Activated B cell treated with CpG ODN at 0.5 μM for 24 hours (primary cell): ENCODE measurements around the gene HERC4. TPM values are rescaled to one million over a fixed set of nuclear protein-coding genes. Genes with fewer than 3 reads are reported as not detected.

ENCODE experiments used
- ATAC-seq: fragments of 200-7000 bp; cut with Tn5 transposase; one replicate; pipeline ENCODE4 v1.10.0; 2021; ENCODE audit warnings: low read depth, mild to moderate bottlenecking, moderate library complexity
- CTCF ChIA-PET: fragments of 350-600 bp; sonication (Branson Sonifier 250); formaldehyde crosslinking; loops from one replicate; lab custom pipeline; 2021; ENCODE audit warnings: antibody characterized with exemption; lab: Charles Lee
- POLR2A ChIA-PET: fragments of 350-600 bp; sonication (Branson Sonifier 250); formaldehyde crosslinking; loops from one replicate; lab custom pipeline; 2021; ENCODE audit warnings: antibody characterized with exemption; lab: Charles Lee
- DNase-seq: peaks from one replicate; pipeline ENCODE4 v3.0.0; 2022
- H3K27ac Mint-ChIP-seq: one replicate; pipeline ENCODE4 v1.8.0; 2020; ENCODE audit warnings: mixed read lengths
- H3K27me3 Mint-ChIP-seq: one replicate; pipeline ENCODE4 v1.8.0; 2021; ENCODE audit warnings: mixed read lengths
- H3K36me3 Mint-ChIP-seq: one replicate; pipeline ENCODE4 v1.8.0; 2021; ENCODE audit warnings: low read depth, mixed read lengths
- H3K4me1 Mint-ChIP-seq: one replicate; pipeline ENCODE4 v1.8.0; 2021; ENCODE audit warnings: mixed read lengths
- H3K4me3 Mint-ChIP-seq: one replicate; pipeline ENCODE4 v1.8.0; 2020; ENCODE audit warnings: mild to moderate bottlenecking, mixed read lengths
- H3K9me3 Mint-ChIP-seq: one replicate; pipeline ENCODE4 v1.8.0; 2020; ENCODE audit warnings: mixed read lengths
- intact Hi-C: fragments of 100-400 bp; cut with micrococcal nuclease; formaldehyde crosslinking; loops from one replicate; pipeline ENCODE4 v1.15.1; 2024
- total RNA-seq: library from RNA; stranded (reverse); gene quantifications from 2 replicates; pipeline ENCODE4 v1.2.3, GENCODE V29; 2022
- TF ChIP-seq, protein P1 (sequence below): fragments of 200-600 bp; IDR thresholded peaks from one replicate; pipeline ENCODE4 v1.8.0; 2022; ENCODE audit warnings: antibody characterized with exemption, mild to moderate bottlenecking

HERC4 gene
- total RNA-seq, 1 donor from 2014 or later, result 84.2 TPM

DNA sequence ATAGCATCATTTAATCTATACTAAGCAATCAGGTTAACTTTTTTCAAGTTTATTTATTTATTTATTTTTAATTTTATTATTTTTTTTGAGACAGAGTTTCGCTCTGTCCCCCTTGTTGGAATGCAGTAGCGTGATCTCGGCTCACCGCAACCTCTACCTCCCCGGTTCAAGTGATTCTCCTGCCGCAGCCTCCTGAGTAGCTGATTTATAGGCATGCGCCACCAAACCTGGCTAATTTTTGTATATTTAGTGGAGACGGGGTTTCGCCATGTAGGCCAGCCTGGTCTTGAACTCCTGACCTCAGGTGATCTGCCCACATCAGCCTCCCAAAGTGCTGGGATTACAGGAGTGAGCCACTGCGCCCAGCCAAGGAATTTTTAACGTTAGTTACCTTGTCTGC, 33.6 kb upstream of the HERC4 start:
- intact Hi-C loops, result no loop called here
- POLR2A ChIA-PET, result no interaction called here
- DNase-seq (no peak), ATAC-seq (no peak)
- Mint-ChIP-seq H3K9me3 (no peaks in the 10 kb centered on the region), H3K27ac (no peak overlapping the region), H3K4me1 (no peaks in the 10 kb centered on the region), H3K4me3 (no peak overlapping the region), H3K36me3 (no peaks in the 10 kb centered on the region), H3K27me3 (peaks cover 6% of the 10 kb centered on the region)
- CTCF ChIA-PET, result no interaction called here
- TF ChIP-seq, protein P1, sequence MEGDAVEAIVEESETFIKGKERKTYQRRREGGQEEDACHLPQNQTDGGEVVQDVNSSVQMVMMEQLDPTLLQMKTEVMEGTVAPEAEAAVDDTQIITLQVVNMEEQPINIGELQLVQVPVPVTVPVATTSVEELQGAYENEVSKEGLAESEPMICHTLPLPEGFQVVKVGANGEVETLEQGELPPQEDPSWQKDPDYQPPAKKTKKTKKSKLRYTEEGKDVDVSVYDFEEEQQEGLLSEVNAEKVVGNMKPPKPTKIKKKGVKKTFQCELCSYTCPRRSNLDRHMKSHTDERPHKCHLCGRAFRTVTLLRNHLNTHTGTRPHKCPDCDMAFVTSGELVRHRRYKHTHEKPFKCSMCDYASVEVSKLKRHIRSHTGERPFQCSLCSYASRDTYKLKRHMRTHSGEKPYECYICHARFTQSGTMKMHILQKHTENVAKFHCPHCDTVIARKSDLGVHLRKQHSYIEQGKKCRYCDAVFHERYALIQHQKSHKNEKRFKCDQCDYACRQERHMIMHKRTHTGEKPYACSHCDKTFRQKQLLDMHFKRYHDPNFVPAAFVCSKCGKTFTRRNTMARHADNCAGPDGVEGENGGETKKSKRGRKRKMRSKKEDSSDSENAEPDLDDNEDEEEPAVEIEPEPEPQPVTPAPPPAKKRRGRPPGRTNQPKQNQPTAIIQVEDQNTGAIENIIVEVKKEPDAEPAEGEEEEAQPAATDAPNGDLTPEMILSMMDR, result no peak

DNA sequence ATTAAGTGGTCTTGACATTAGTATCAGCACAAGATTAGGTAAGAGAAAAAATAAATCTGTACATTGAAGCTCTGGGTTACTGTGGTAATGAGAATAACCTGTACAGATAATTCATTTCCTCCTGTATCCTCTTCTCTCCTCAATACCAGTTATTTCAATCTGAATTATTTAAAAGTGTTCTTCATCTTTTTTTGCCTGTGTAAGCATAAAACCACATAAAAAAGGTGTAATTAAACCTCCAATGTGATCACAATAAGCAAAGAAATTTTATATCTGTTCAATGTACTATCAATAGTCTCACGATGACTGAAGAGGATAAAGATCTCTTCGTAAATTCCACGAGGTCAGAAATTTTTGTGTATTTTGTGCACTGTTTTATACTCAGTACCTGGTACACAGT, 33.0 kb upstream of the HERC4 start:
- intact Hi-C loops, result no loop called here
- H3K4me3 Mint-ChIP-seq, result no peak overlapping the region
- TF ChIP-seq, protein P1, result no peak
- no peaks in the 10 kb centered on the region for H3K9me3 Mint-ChIP-seq
- no peaks in the 10 kb centered on the region for H3K36me3 Mint-ChIP-seq
- DNase-seq (no peak), ATAC-seq (no peak)
- CTCF ChIA-PET, result no interaction called here
- H3K27ac Mint-ChIP-seq, result no peak overlapping the region
- H3K4me1 Mint-ChIP-seq, result no peaks in the 10 kb centered on the region
- peaks cover 6% of the 10 kb centered on the region for H3K27me3 Mint-ChIP-seq
- POLR2A ChIA-PET, result no interaction called here

DNA sequence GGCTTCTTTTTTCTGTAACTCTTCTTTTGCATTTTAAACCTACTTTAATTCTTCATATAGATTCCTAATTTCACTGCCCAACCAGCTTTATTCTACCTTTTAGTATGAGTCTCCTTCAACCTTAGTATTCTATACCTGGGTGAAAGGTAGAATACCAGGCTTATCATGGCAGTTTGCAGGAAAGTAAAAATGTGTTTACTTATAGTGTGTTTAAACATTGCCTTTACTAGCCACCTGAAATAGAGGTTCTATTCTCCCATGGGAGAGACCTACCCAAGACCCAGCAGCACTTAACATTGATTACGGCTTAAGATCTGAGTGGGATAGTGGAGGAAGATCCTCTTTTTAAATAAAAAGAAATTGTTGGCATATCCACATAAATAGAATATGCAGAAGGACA, 32.6 kb upstream of the HERC4 start:
- ChIA-PET CTCF (no interaction called here), POLR2A (no interaction called here)
- no peak overlapping the region for H3K27ac Mint-ChIP-seq
- intact Hi-C loops, result no loop called here
- H3K27me3 Mint-ChIP-seq, result peaks cover 6% of the 10 kb centered on the region
- DNase-seq (no peak), ATAC-seq (no peak)
- no peak overlapping the region for H3K4me3 Mint-ChIP-seq
- H3K4me1 Mint-ChIP-seq, result no peaks in the 10 kb centered on the region
- TF ChIP-seq, protein P1, result no peak
- H3K9me3 Mint-ChIP-seq, result no peaks in the 10 kb centered on the region
- no peaks in the 10 kb centered on the region for H3K36me3 Mint-ChIP-seq

DNA sequence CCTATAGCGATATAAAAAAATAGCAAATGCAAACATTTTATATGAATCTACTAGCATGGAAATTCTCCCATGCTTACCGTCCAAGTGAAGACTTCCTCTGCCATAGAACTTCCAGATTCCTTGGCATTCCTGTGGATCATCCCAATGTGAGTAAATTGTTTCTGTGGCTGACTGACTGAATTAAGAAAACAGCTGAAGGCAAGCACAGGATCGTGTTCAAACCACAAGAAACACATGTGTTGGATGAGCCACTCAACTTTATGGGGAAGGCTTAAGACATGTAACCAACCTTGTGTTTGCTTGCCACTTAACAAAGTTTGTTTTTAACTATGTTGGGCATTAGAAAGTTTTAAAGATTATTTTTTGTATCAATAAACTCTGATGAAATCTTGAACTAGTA, 31.6 kb upstream of the HERC4 start:
- no peaks in the 10 kb centered on the region for H3K36me3 Mint-ChIP-seq
- intact Hi-C loops, result no loop called here
- TF ChIP-seq, protein P1, result no peak
- peaks cover 6% of the 10 kb centered on the region for H3K27me3 Mint-ChIP-seq
- H3K27ac Mint-ChIP-seq, result no peak overlapping the region
- DNase-seq (no peak), ATAC-seq (no peak)
- no peaks in the 10 kb centered on the region for H3K9me3 Mint-ChIP-seq
- no peak overlapping the region for H3K4me3 Mint-ChIP-seq
- H3K4me1 Mint-ChIP-seq, result peaks cover 2% of the 10 kb centered on the region
- CTCF ChIA-PET, result no interaction called here
- POLR2A ChIA-PET, result no interaction called here

DNA sequence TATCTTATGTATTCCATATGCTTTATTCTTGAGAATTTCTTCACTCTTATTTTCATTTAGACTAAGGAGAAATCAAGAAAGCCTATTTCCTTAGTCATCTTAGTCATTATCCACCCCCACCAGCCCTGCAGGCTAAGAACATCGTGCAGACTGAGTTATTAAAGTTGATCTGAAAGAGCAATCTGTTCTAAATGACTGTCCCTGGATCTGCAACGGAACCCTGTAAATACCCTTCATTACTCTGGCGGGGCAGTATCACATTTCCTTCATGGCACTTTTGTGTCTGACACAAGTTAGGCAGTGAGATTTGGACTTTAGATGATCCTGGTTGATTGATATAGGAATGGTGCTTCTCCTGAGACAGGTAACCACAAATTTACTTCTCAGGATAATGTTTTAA, 30.7 kb upstream of the HERC4 start:
- Mint-ChIP-seq H3K36me3 (no peaks in the 10 kb centered on the region), H3K4me3 (no peak overlapping the region), H3K27me3 (peaks cover 6% of the 10 kb centered on the region), H3K9me3 (no peaks in the 10 kb centered on the region), H3K4me1 (peaks cover 3% of the 10 kb centered on the region), H3K27ac (no peak overlapping the region)
- TF ChIP-seq, protein P1, result no peak
- intact Hi-C loops, result no loop called here
- ATAC-seq (no peak), DNase-seq (no peak)
- ChIA-PET CTCF (no interaction called here), POLR2A (no interaction called here)
